Stimulated activated naive CD4-positive, alpha-beta T cell (primary cell): ENCODE results near the gene HAP1.
"Not testable (repeated sequence)": the region's sequence is repeated elsewhere in the genome, so short reads cannot be mapped to it uniquely, and the experiment has no call there.

Experiments
- DNase-seq, 6 experiments: peaks; one replicate each; lab custom pipeline; 2025; lab: John Stamatoyannopoulos, UW

Gene HAP1

GRCh38 chr17:41724476-41725050 lies 9.9 kb downstream of the HAP1 start:
- DNase-seq, result no peak

- DNase-seq, result no peak
These were observed 10.5 kb downstream of the HAP1 start for GRCh38 chr17:41723801-41724475.

GRCh38 chr17:41722231-41722630 lies 12.2 kb downstream of the HAP1 start:
- DNase-seq, result no peak

- no peak for DNase-seq
These were observed 16.2 kb downstream of the HAP1 start for GRCh38 chr17:41718287-41718645.

GRCh38 chr17:41717408-41718286 lies 16.8 kb downstream of the HAP1 start:
- DNase-seq, result peak in 2 of 6 experiments; percentile 13 to 17

GRCh38 chr17:41711669-41712400 lies 22.6 kb downstream of the HAP1 start, which contains the start of gene GAST:
Gene GAST (plus strand): TSS chr17:41712331. CDS start chr17:41715437, 3,106 bp downstream.
- no peak for DNase-seq

GRCh38 chr17:41710472-41711090 lies 23.9 kb downstream of the HAP1 start:
- DNase-seq, result no peak

- no peak for DNase-seq
These were observed 26.4 kb downstream of the HAP1 start for GRCh38 chr17:41707803-41708669.

- no peak for DNase-seq
These were observed 29.0 kb downstream of the HAP1 start for GRCh38 chr17:41705271-41705991.

- no peak for DNase-seq
These were observed 31.7 kb downstream of the HAP1 start for GRCh38 chr17:41702712-41703111.

GRCh38 chr17:41700843-41701242 lies 33.6 kb downstream of the HAP1 start:
- not testable (repeated sequence) for DNase-seq

- DNase-seq, result no peak
These were observed 37.1 kb downstream of the HAP1 start for GRCh38 chr17:41697122-41697962.

- DNase-seq, result peak; percentile 29 to 81 (median 72)
These were observed 38.3 kb downstream of the HAP1 start for GRCh38 chr17:41695954-41696757.

- DNase-seq, result peak in 1 of 6 experiments; percentile 4
These were observed 39.2 kb downstream of the HAP1 start for GRCh38 chr17:41695134-41695661.

GRCh38 chr17:41692722-41693521 lies 41.5 kb downstream of the HAP1 start:
- peak in 3 of 6 experiments; percentile 31 to 70 (median 53) for DNase-seq

- peak in 5 of 6 experiments; percentile 14 to 67 (median 24) for DNase-seq
These were observed 43.2 kb downstream of the HAP1 start for GRCh38 chr17:41691031-41691777.
